ENCODE results near the gene TACO1.

TACO1 gene

GRCh38 chr17:63626551-63627180 lies 26.0 kb downstream of the TACO1 start:
- no peak for FAIRE-seq
- TF ChIP-seq POLR2A (IDR thresholded peaks at IDR 0.05; ENCODE audit: low read depth, low read length) (no peak), POLR2AphosphoS5 (IDR thresholded peaks at IDR 0.05; ENCODE audit: low read depth, low read length) (no peak), TAF1 (IDR thresholded peaks at IDR 0.05; ENCODE audit: borderline replicate concordance, low read depth, low read length) (no peak)
- no peak for DNase-seq (ENCODE audit: insufficient read length)

- no peak for TF ChIP-seq POLR2AphosphoS5 (IDR thresholded peaks at IDR 0.05; ENCODE audit: low read depth, low read length)
- no peak for TF ChIP-seq POLR2A (IDR thresholded peaks at IDR 0.05; ENCODE audit: low read depth, low read length)
- TF ChIP-seq TAF1 (IDR thresholded peaks at IDR 0.05; ENCODE audit: borderline replicate concordance, low read depth, low read length), result no peak
- DNase-seq (ENCODE audit: insufficient read length) (no peak), FAIRE-seq (no peak)
These were observed 28.9 kb downstream of the TACO1 start for GRCh38 chr17:63629627-63630026.

GRCh38 chr17:63631062-63631461 lies 30.4 kb downstream of the TACO1 start:
- TF ChIP-seq TAF1 (IDR thresholded peaks at IDR 0.05; ENCODE audit: borderline replicate concordance, low read depth, low read length), result no peak
- TF ChIP-seq POLR2AphosphoS5 (IDR thresholded peaks at IDR 0.05; ENCODE audit: low read depth, low read length), result no peak
- no peak for TF ChIP-seq POLR2A (IDR thresholded peaks at IDR 0.05; ENCODE audit: low read depth, low read length)
- DNase-seq (ENCODE audit: insufficient read length), result no peak
- FAIRE-seq, result no peak

GRCh38 chr17:63631626-63632025 lies 30.9 kb downstream of the TACO1 start:
- DNase-seq (ENCODE audit: insufficient read length), result no peak
- TF ChIP-seq POLR2AphosphoS5 (IDR thresholded peaks at IDR 0.05; ENCODE audit: low read depth, low read length) (no peak), POLR2A (IDR thresholded peaks at IDR 0.05; ENCODE audit: low read depth, low read length) (no peak)
- no peak for FAIRE-seq

- FAIRE-seq (no peak), DNase-seq (ENCODE audit: insufficient read length) (no peak)
- no peak for TF ChIP-seq POLR2AphosphoS5 (IDR thresholded peaks at IDR 0.05; ENCODE audit: low read depth, low read length)
- TF ChIP-seq POLR2A (IDR thresholded peaks at IDR 0.05; ENCODE audit: low read depth, low read length), result no peak
- TF ChIP-seq TAF1 (IDR thresholded peaks at IDR 0.05; ENCODE audit: borderline replicate concordance, low read depth, low read length), result no peak
These were observed 33.0 kb downstream of the TACO1 start for GRCh38 chr17:63633742-63634141.

- no peak for FAIRE-seq
- DNase-seq (ENCODE audit: insufficient read length), result no peak
- TF ChIP-seq POLR2AphosphoS5 (IDR thresholded peaks at IDR 0.05; ENCODE audit: low read depth, low read length), result no peak
These were observed 33.5 kb downstream of the TACO1 start for GRCh38 chr17:63634163-63634562.

- DNase-seq (ENCODE audit: insufficient read length) (no peak), FAIRE-seq (no peak)
- TF ChIP-seq POLR2AphosphoS5 (IDR thresholded peaks at IDR 0.05; ENCODE audit: low read depth, low read length) (no peak), POLR2A (IDR thresholded peaks at IDR 0.05; ENCODE audit: low read depth, low read length) (no peak), TAF1 (IDR thresholded peaks at IDR 0.05; ENCODE audit: borderline replicate concordance, low read depth, low read length) (no peak)
These were observed 34.1 kb downstream of the TACO1 start for GRCh38 chr17:63634816-63635215.

GRCh38 chr17:63635290-63635689 lies 34.6 kb downstream of the TACO1 start:
- FAIRE-seq (no peak), DNase-seq (ENCODE audit: insufficient read length) (no peak)
- TF ChIP-seq TAF1 (IDR thresholded peaks at IDR 0.05; ENCODE audit: borderline replicate concordance, low read depth, low read length), result no peak
- TF ChIP-seq POLR2A (IDR thresholded peaks at IDR 0.05; ENCODE audit: low read depth, low read length), result no peak
- TF ChIP-seq POLR2AphosphoS5 (IDR thresholded peaks at IDR 0.05; ENCODE audit: low read depth, low read length), result no peak

- DNase-seq (ENCODE audit: insufficient read length) (no peak), FAIRE-seq (no peak)
These were observed 35.1 kb downstream of the TACO1 start for GRCh38 chr17:63635787-63636186.

GRCh38 chr17:63639125-63639524 lies 38.4 kb downstream of the TACO1 start:
- no peak for FAIRE-seq
- TF ChIP-seq POLR2A (IDR thresholded peaks at IDR 0.05; ENCODE audit: low read depth, low read length), result no peak
- no peak for TF ChIP-seq TAF1 (IDR thresholded peaks at IDR 0.05; ENCODE audit: borderline replicate concordance, low read depth, low read length)
- TF ChIP-seq POLR2AphosphoS5 (IDR thresholded peaks at IDR 0.05; ENCODE audit: low read depth, low read length), result no peak

More at GRCh38 chr17:63635787-63636186, 35.1 kb downstream of the TACO1 start:
- TF ChIP-seq TAF1 (IDR thresholded peaks at IDR 0.05; ENCODE audit: borderline replicate concordance, low read depth, low read length), result no peak
- TF ChIP-seq POLR2A (IDR thresholded peaks at IDR 0.05; ENCODE audit: low read depth, low read length), result no peak
- TF ChIP-seq POLR2AphosphoS5 (IDR thresholded peaks at IDR 0.05; ENCODE audit: low read depth, low read length), result no peak

GRCh38 chr17:63640038-63640437 lies 39.3 kb downstream of the TACO1 start:
- FAIRE-seq (no peak), DNase-seq (ENCODE audit: insufficient read length) (no peak)
- TF ChIP-seq TAF1 (IDR thresholded peaks at IDR 0.05; ENCODE audit: borderline replicate concordance, low read depth, low read length), result no peak
- no peak for TF ChIP-seq POLR2A (IDR thresholded peaks at IDR 0.05; ENCODE audit: low read depth, low read length)
- no peak for TF ChIP-seq POLR2AphosphoS5 (IDR thresholded peaks at IDR 0.05; ENCODE audit: low read depth, low read length)

More at GRCh38 chr17:63639125-63639524, 38.4 kb downstream of the TACO1 start:
- DNase-seq (ENCODE audit: insufficient read length), result no peak

- FAIRE-seq (no peak), DNase-seq (ENCODE audit: insufficient read length) (no peak)
- no peak for TF ChIP-seq TAF1 (IDR thresholded peaks at IDR 0.05; ENCODE audit: borderline replicate concordance, low read depth, low read length)
These were observed 41.2 kb downstream of the TACO1 start for GRCh38 chr17:63641692-63642448.

Measured in GM12892 (cell line).